IMR-90 (cell line): ENCODE results near the gene PARD3. TPM values are rescaled to one million over a fixed set of nuclear protein-coding genes. Genes with fewer than 3 reads are reported as not detected.

Experiments
- ATAC-seq: fragments of 200-7000 bp; cut with Tn5 transposase; 2 replicates; pipeline ENCODE4 v1.9.1; 2020; ENCODE audit warnings: low read depth, mild to moderate bottlenecking, moderate library complexity
- BruUV-seq: library from RNA; stranded (reverse); fragments of 400-500 nt; replicated peaks from 2 replicates; lab custom pipeline; 2021; lab: Mats Ljungman, UMichigan
- CTCF ChIA-PET: fragments of 300-600 bp; formaldehyde crosslinking; extraction: SDS; loops from one replicate; lab custom pipeline; 2021; ENCODE audit warnings: antibody characterized with exemption; lab: Yijun Ruan, JAX
- POLR2A ChIA-PET: fragments of 300-600 bp; sonication (Branson Sonifier 250); formaldehyde crosslinking; loops from one replicate; lab custom pipeline; 2022; ENCODE audit warnings: antibody characterized with exemption; ENCODE audit not compliant: unreplicated experiment; lab: Charles Lee
- DNase-seq: peaks from one replicate; pipeline ENCODE4 v3.0.0; 2013
- H2AFZ ChIP-seq: replicated peaks from 2 replicates; pipeline ENCODE3; 2013; ENCODE audit warnings: low read length, mild to moderate bottlenecking; ENCODE audit not compliant: poor library complexity
- H2AK5ac ChIP-seq: 2 replicates; pipeline ENCODE4 v1.6.1; 2013; ENCODE audit warnings: low read depth, low read length, inconsistent platforms
- H2AK9ac ChIP-seq: replicated peaks from 2 replicates; pipeline ENCODE3; 2013; ENCODE audit warnings: mild to moderate bottlenecking, low read depth, low read length, moderate library complexity; ENCODE audit not compliant: poor library complexity
- H2BK120ac ChIP-seq: 2 replicates; pipeline ENCODE4 v1.6.1; 2013; ENCODE audit warnings: low read depth, low read length, inconsistent platforms
- H2BK15ac ChIP-seq: 3 replicates; pipeline ENCODE4 v1.6.1; 2013; ENCODE audit warnings: low read depth, low read length, inconsistent platforms
- H2BK20ac ChIP-seq: 2 replicates; pipeline ENCODE4 v1.6.1; 2013; ENCODE audit warnings: low read depth, mild to moderate bottlenecking, inconsistent platforms, low read length, moderate library complexity
- H2BK5ac ChIP-seq: 2 replicates; pipeline ENCODE4 v1.6.1; 2013; ENCODE audit warnings: mild to moderate bottlenecking, low read depth, low read length, inconsistent platforms; ENCODE audit not compliant: poor library complexity, severe bottlenecking
- H3K14ac ChIP-seq: replicated peaks from 2 replicates; pipeline ENCODE4 v1.6.1; 2013; ENCODE audit warnings: low read depth, low read length, inconsistent platforms
- H3K18ac ChIP-seq: 2 replicates; pipeline ENCODE4 v1.6.1; 2013; ENCODE audit warnings: low read depth, low read length, control low read depth
- H3K23ac ChIP-seq: 2 replicates; pipeline ENCODE4 v1.6.1; 2013; ENCODE audit warnings: low read depth, low read length, inconsistent platforms
- H3K27ac ChIP-seq: 2 replicates; pipeline ENCODE4 v1.5.1; 2013; ENCODE audit warnings: mild to moderate bottlenecking, control low read depth, low read length; ENCODE audit not compliant: insufficient read depth
- H3K27me3 ChIP-seq: 2 replicates; pipeline ENCODE4 v1.6.1; 2013; ENCODE audit warnings: low read length; ENCODE audit not compliant: control insufficient read depth, insufficient read depth
- H3K36me3 ChIP-seq: 2 replicates; pipeline ENCODE4 v1.6.1; 2013; ENCODE audit warnings: low read length, mixed read lengths; ENCODE audit not compliant: control insufficient read depth, insufficient read depth
- H3K4ac ChIP-seq: 2 replicates; pipeline ENCODE4 v1.6.1; 2013; ENCODE audit warnings: low read depth, low read length, inconsistent platforms
- H3K4me1 ChIP-seq: 2 replicates; pipeline ENCODE4 v1.6.1; 2013; ENCODE audit warnings: low read length, mixed read lengths; ENCODE audit not compliant: control insufficient read depth, insufficient read depth
- H3K4me2 ChIP-seq: 2 replicates; pipeline ENCODE4 v1.6.1; 2013; ENCODE audit warnings: low read depth, mild to moderate bottlenecking, control low read depth, low read length, moderate library complexity
- H3K4me3 ChIP-seq: 2 replicates; pipeline ENCODE4 v1.5.1; 2013; ENCODE audit warnings: low read depth, mild to moderate bottlenecking, control low read depth, low read length, moderate library complexity; ENCODE audit not compliant: insufficient read depth
- H3K56ac ChIP-seq: 2 replicates; pipeline ENCODE4 v1.6.1; 2013; ENCODE audit warnings: low read length, inconsistent platforms; ENCODE audit not compliant: insufficient read depth; ENCODE audit errors: extremely low read depth
- H3K79me1 ChIP-seq, 2 experiments: 2 replicates each; pipeline ENCODE4 v1.6.1; 2013; ENCODE audit warnings: low read length in 2 of 2, inconsistent platforms in 1 of 2, low read depth in 1 of 2
- H3K9ac ChIP-seq: 2 replicates; pipeline ENCODE4 v1.6.1; 2013; ENCODE audit warnings: low read depth, low read length, control low read depth
- H3K9me1 ChIP-seq: 2 replicates; pipeline ENCODE4 v1.6.1; 2013; ENCODE audit warnings: low read length, inconsistent platforms; ENCODE audit not compliant: insufficient read depth
- H3K9me3 ChIP-seq: 2 replicates; pipeline ENCODE4 v1.6.1; 2013; ENCODE audit warnings: low read length; ENCODE audit not compliant: control insufficient read depth, insufficient read depth
- H4K20me1 ChIP-seq: 2 replicates; pipeline ENCODE4 v1.6.1; 2013; ENCODE audit warnings: low read length, inconsistent platforms; ENCODE audit not compliant: insufficient read depth
- H4K5ac ChIP-seq: 2 replicates; pipeline ENCODE4 v1.6.1; 2013; ENCODE audit warnings: mild to moderate bottlenecking, low read depth, low read length, control low read depth
- H4K8ac ChIP-seq, 2 experiments: 2 replicates each; pipeline ENCODE4 v1.6.1; 2013; ENCODE audit warnings: low read depth in 2 of 2, low read length in 2 of 2, control low read depth in 1 of 2, inconsistent platforms in 1 of 2
- H4K91ac ChIP-seq: 2 replicates; pipeline ENCODE4 v1.6.1; 2013; ENCODE audit warnings: low read depth, low read length, inconsistent platforms; ENCODE audit not compliant: insufficient read depth
- BHLHE40 ChIP-seq: fragments of 150-350 bp; IDR thresholded peaks from 2 replicates; pipeline ENCODE4 v1.6.1; 2016; ENCODE audit warnings: mild to moderate bottlenecking, low read depth, low read length
- CHD1 ChIP-seq: IDR thresholded peaks from 2 replicates; pipeline ENCODE4 v1.6.1; 2012; ENCODE audit warnings: low read depth, low read length, improper control_type of control experiment
- CTCF ChIP-seq: conservative IDR thresholded peaks from 2 replicates; pipeline ENCODE4 v1.5.1; 2012; ENCODE audit warnings: mild to moderate bottlenecking, low read depth, low read length, improper control_type of control experiment
- FOS ChIP-seq: fragments of 150-350 bp; IDR thresholded peaks from 2 replicates; pipeline ENCODE4 v1.6.1; 2016; ENCODE audit warnings: low read depth, low read length
- MXI1 ChIP-seq: IDR thresholded peaks from 2 replicates; pipeline ENCODE4 v1.6.1; 2012; ENCODE audit warnings: low read depth, mild to moderate bottlenecking, low read length, moderate library complexity, borderline replicate concordance
- NFE2L2 ChIP-seq: fragments of 150-350 bp; IDR thresholded peaks from 2 replicates; pipeline ENCODE4 v1.6.1; 2016; ENCODE audit warnings: low read depth, mild to moderate bottlenecking, low read length
- RAD21 ChIP-seq: IDR thresholded peaks from 2 replicates; pipeline ENCODE4 v1.6.1; 2012; ENCODE audit warnings: low read length, improper control_type of control experiment
- RFX5 ChIP-seq: IDR thresholded peaks from 2 replicates; pipeline ENCODE4 v1.8.0; 2012; ENCODE audit warnings: low read depth, mild to moderate bottlenecking, low read length, moderate library complexity
- WGBS, 2 experiments: methylation state at CpG; one replicate each; pipeline versions ENCODE4 v1.1.5 to v1.1.7; 2013; ENCODE audit warnings: missing lambda C conversion rate in 2 of 2; ENCODE audit not compliant: insufficient read length in 1 of 2; ENCODE audit errors: extremely low coverage in 2 of 2; 5-methylcytosine and 5-hydroxymethylcytosine counted together
- dilution Hi-C: fragments of 300-500 bp; cut with HindIII; formaldehyde crosslinking; loops from one replicate; pipeline ENCODE4 v1.14.3; 2018; ENCODE audit warnings: low sequenced_read_pairs; ENCODE audit not compliant: unreplicated experiment
- in situ Hi-C: fragments of 300-500 bp; cut with MboI; formaldehyde crosslinking; loops from 3 replicates; pipeline ENCODE4 v1.14.3; 2019; ENCODE audit warnings: low sequenced_read_pairs, inconsistent platforms, mixed read lengths
- intact Hi-C: fragments of 100-400 bp; cut with micrococcal nuclease; formaldehyde crosslinking; loops from 2 replicates; pipeline ENCODE4 v1.10.0; 2022
- polyA plus RNA-seq, 3 experiments: library from polyadenylated mRNA; depleted of rRNA; stranded (reverse); fragments of >200 nt; gene quantifications; 2 replicates each; pipeline ENCODE4 v1.2.3, GENCODE V29; 2012; ENCODE audit warnings: low replicate concordance in 1 of 3
- total RNA-seq: library from RNA; depleted of rRNA; stranded (reverse); fragments of >200 nt; gene quantifications from 2 replicates; pipeline ENCODE4 v1.2.3, GENCODE V29; 2012

The PARD3 gene
- total and polyA plus RNA-seq, 2 of the 4 experiments (the other 2 are of a cell fraction) = 14.6 to 37.5 TPM

DNA sequence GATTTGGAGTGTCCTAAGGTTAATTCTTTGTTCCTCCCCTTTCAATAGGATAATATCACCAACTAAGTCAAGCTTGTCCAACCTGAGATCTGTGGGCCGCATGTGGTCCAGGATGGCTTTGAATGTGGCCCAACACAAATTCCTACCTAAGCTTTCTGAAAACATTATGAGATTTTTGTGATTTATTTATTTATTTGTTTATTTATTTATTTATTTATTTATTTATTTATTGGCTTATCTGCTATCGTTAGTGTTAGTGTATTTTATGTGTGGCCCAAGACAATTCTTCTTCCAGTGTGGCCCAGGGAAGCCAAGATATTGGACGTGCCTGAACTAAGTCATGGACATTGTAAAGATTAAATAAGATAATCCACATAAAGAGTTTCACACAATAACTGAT is 446.0 kb downstream of the PARD3 start:
- intact Hi-C loops = no loop called here
- Histone ChIP-seq H3K27ac (no peak overlapping the region), H2AK5ac (no peak overlapping the region), H4K5ac (no peak overlapping the region), H2AK9ac (no peak overlapping the region), H2BK15ac (no peak overlapping the region), H2BK5ac (no peak overlapping the region), H2BK20ac (no peak overlapping the region), H3K4ac (no peak overlapping the region), H3K18ac (no peak overlapping the region), H2AFZ (no peak overlapping the region), H3K23ac (no peak overlapping the region), H3K14ac (no peak overlapping the region), H3K27me3 (no peaks in the 10 kb centered on the region), H3K4me1 (no peaks in the 10 kb centered on the region), H4K8ac (no peak overlapping the region), H3K9ac (no peak overlapping the region), H3K9me1 (no peaks in the 10 kb centered on the region), H4K20me1 (no peaks in the 10 kb centered on the region), H3K79me1 (no peaks in the 10 kb centered on the region), H2BK120ac (no peak overlapping the region), H4K91ac (no peak overlapping the region), H3K4me2 (no peak overlapping the region), H3K36me3 (0 out of 2 replicates have a peak, but pooled peaks cover 3% of the 10 kb centered on the region), H3K56ac (no peak overlapping the region), H3K4me3 (no peak overlapping the region), H3K9me3 (no peaks in the 10 kb centered on the region)
- ChIA-PET CTCF (no interaction called here), POLR2A (no interaction called here)
- DNase-seq (no peak), ATAC-seq (no peak)
- dilution Hi-C loops = no loop called here
- WGBS, 2 experiments = no CpG with 5 or more reads among the region's 3 CpGs
- in situ Hi-C loops = no loop called here
- no TSS peak for BruUV-seq
- no peak for TF ChIP-seq BHLHE40
- TF ChIP-seq FOS = no peak
- no peak for TF ChIP-seq CTCF
- no peak for TF ChIP-seq CHD1
- no peak for TF ChIP-seq RFX5
- no peak for TF ChIP-seq NFE2L2
- TF ChIP-seq MXI1 = no peak
- TF ChIP-seq RAD21 = no peak
